Measurements from ENCODE around the gene EGFL8.

The EGFL8 gene

GRCh38 chr6:32214126-32214525, 49.7 kb downstream of the EGFL8 start:
- no peak overlapping the region for H3K4me3 ChIP-seq (replicated peaks; ENCODE audit: low read depth, low read length)
- no peak for DNase-seq (ENCODE audit: extremely low read depth, low read depth)
- TF ChIP-seq, protein P1, sequence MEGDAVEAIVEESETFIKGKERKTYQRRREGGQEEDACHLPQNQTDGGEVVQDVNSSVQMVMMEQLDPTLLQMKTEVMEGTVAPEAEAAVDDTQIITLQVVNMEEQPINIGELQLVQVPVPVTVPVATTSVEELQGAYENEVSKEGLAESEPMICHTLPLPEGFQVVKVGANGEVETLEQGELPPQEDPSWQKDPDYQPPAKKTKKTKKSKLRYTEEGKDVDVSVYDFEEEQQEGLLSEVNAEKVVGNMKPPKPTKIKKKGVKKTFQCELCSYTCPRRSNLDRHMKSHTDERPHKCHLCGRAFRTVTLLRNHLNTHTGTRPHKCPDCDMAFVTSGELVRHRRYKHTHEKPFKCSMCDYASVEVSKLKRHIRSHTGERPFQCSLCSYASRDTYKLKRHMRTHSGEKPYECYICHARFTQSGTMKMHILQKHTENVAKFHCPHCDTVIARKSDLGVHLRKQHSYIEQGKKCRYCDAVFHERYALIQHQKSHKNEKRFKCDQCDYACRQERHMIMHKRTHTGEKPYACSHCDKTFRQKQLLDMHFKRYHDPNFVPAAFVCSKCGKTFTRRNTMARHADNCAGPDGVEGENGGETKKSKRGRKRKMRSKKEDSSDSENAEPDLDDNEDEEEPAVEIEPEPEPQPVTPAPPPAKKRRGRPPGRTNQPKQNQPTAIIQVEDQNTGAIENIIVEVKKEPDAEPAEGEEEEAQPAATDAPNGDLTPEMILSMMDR (IDR thresholded peaks at IDR 0.05; ENCODE audit: low read depth, low read length, missing control alignments): no peak

- no peak overlapping the region for H3K4me3 ChIP-seq (replicated peaks; ENCODE audit: low read depth, low read length)
- TF ChIP-seq, protein P1 (IDR thresholded peaks at IDR 0.05; ENCODE audit: low read depth, low read length, missing control alignments): no peak
- DNase-seq (ENCODE audit: extremely low read depth, low read depth): no peak
Observed at GRCh38 chr6:32215617-32216016, 51.2 kb downstream of the EGFL8 start.

DNA sequence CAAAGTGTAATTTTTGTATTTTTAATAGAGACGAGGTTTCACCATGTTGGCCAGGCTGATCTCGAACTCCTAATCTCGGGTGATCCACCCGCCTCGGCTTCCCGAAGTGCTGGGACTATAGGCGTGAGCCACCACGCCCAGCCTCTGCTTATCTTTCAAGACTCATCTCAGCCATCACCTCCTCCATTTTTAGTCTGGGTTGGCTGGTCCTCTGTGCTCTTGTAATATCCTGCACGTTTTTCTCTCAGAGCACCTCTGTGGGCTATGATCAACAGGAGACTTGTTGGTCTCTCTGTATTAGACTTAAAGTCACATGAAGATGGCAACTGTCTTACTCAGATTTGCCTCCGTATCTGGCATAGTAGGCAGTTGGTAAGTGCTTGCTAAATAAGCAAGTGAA, 51.9 kb downstream of the EGFL8 start:
- no peak overlapping the region for H3K4me3 ChIP-seq (replicated peaks; ENCODE audit: low read depth, low read length)
- DNase-seq (ENCODE audit: extremely low read depth, low read depth): no peak
- TF ChIP-seq, protein P1 (IDR thresholded peaks at IDR 0.05; ENCODE audit: low read depth, low read length, missing control alignments): no peak

GRCh38 chr6:32216998-32217397, 52.6 kb downstream of the EGFL8 start:
- no peak overlapping the region for H3K4me3 ChIP-seq (replicated peaks; ENCODE audit: low read depth, low read length)
- DNase-seq (ENCODE audit: extremely low read depth, low read depth): no peak
- TF ChIP-seq, protein P1 (IDR thresholded peaks at IDR 0.05; ENCODE audit: low read depth, low read length, missing control alignments): no peak
